ENCODE data around the gene DRG1. TPM values are rescaled to one million over a fixed set of nuclear protein-coding genes. Genes with fewer than 3 reads are reported as not detected.

Gene DRG1
- total and polyA plus RNA-seq, 2 donors: 45.5 to 64.2 TPM

GRCh38 chr22:31425331-31426050 lies 26.1 kb downstream of the DRG1 start:
- H3K4me1 ChIP-seq (ENCODE audit: control insufficient read depth in 2 of 2, insufficient read depth in 2 of 2, low read length in 2 of 2): no peaks in the 10 kb centered on the region
- WGBS: 98% methylated on average over 9 of the region's 9 CpGs
- no peak for DNase-seq (ENCODE audit: low read depth in 6 of 9, low spot score in 9 of 9)
- H3K9me3 ChIP-seq (ENCODE audit: control insufficient read depth in 2 of 2, insufficient read depth in 1 of 2, low read length in 1 of 2): no peaks in the 10 kb centered on the region
- peaks cover 72 to 80% of the 10 kb centered on the region in 2 donors for H3K36me3 ChIP-seq (ENCODE audit: control insufficient read depth in 2 of 2, insufficient read depth in 2 of 2, low read length in 1 of 2)
- H3K4me3 ChIP-seq (ENCODE audit: low read length in 2 of 2): no peak overlapping the region
- no peaks in the 10 kb centered on the region for H3K27me3 ChIP-seq (ENCODE audit: control insufficient read depth in 2 of 2, insufficient read depth in 1 of 2, low read length in 1 of 2)
- H3K27ac ChIP-seq (ENCODE audit: low read depth in 1 of 2, low read length in 1 of 2): no peak overlapping the region

GRCh38 chr22:31431950-31432349 lies 32.5 kb downstream of the DRG1 start:
- H3K36me3 ChIP-seq (ENCODE audit: control insufficient read depth in 2 of 2, insufficient read depth in 2 of 2, low read length in 1 of 2): peaks cover 60 to 81% of the 10 kb centered on the region in 2 donors

GRCh38 chr22:31436132-31436531 lies 36.7 kb downstream of the DRG1 start:
- peaks cover 65 to 91% of the 10 kb centered on the region in 2 donors for H3K36me3 ChIP-seq (ENCODE audit: control insufficient read depth in 2 of 2, insufficient read depth in 2 of 2, low read length in 1 of 2)
- no peaks in the 10 kb centered on the region for H3K4me1 ChIP-seq (ENCODE audit: control insufficient read depth in 2 of 2, insufficient read depth in 2 of 2, low read length in 2 of 2)
- H3K27ac ChIP-seq (ENCODE audit: low read depth in 1 of 2, low read length in 1 of 2): peak overlapping the region in 1 of 2 donors; percentile 70
- H3K4me3 ChIP-seq (ENCODE audit: low read length in 2 of 2): no peak overlapping the region
- DNase-seq (ENCODE audit: low read depth in 6 of 9, low spot score in 9 of 9): peak in 1 of 9 donors; percentile 18
- WGBS: 95% methylated on average over 3 of the region's 3 CpGs
- no peaks in the 10 kb centered on the region for H3K9me3 ChIP-seq (ENCODE audit: control insufficient read depth in 2 of 2, insufficient read depth in 1 of 2, low read length in 1 of 2)
- H3K27me3 ChIP-seq (ENCODE audit: control insufficient read depth in 2 of 2, insufficient read depth in 1 of 2, low read length in 1 of 2): no peaks in the 10 kb centered on the region

More at GRCh38 chr22:31431950-31432349, 32.5 kb downstream of the DRG1 start:
- no peaks in the 10 kb centered on the region for H3K9me3 ChIP-seq (ENCODE audit: control insufficient read depth in 2 of 2, insufficient read depth in 1 of 2, low read length in 1 of 2)
- DNase-seq (ENCODE audit: low read depth in 6 of 9, low spot score in 9 of 9): no peak
- H3K27me3 ChIP-seq (ENCODE audit: control insufficient read depth in 2 of 2, insufficient read depth in 1 of 2, low read length in 1 of 2): no peaks in the 10 kb centered on the region
- no peaks in the 10 kb centered on the region for H3K4me1 ChIP-seq (ENCODE audit: control insufficient read depth in 2 of 2, insufficient read depth in 2 of 2, low read length in 2 of 2)
- no peak overlapping the region for H3K27ac ChIP-seq (ENCODE audit: low read depth in 1 of 2, low read length in 1 of 2)
- no peak overlapping the region for H3K4me3 ChIP-seq (ENCODE audit: low read length in 2 of 2)
- WGBS: 97% methylated on average over 5 of the region's 5 CpGs

DNA sequence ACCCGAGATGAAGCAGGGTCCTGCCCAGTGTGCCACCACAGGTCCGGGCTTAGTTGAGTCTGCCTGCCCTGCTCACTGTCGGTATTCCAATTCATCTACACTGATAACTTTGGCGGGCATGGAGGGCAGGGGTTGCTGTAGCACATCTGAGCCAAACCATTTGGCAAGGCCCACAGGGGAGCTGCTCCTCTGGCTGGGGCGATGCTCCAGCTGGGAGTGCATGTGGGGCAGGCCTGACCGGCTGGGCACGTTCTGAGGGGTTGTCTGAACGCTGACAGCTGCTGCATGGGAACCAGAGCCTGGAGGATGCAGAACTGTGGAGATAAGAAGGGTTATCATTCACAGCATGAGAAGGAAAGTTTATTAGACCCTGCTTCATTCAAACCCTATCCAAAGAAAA lies 40.4 kb downstream of the DRG1 start:
- Histone ChIP-seq H3K4me3 (ENCODE audit: low read length in 2 of 2) (no peak overlapping the region), H3K27ac (ENCODE audit: low read depth in 1 of 2, low read length in 1 of 2) (no peak overlapping the region), H3K36me3 (ENCODE audit: control insufficient read depth in 2 of 2, insufficient read depth in 2 of 2, low read length in 1 of 2) (peaks cover 68 to 89% of the 10 kb centered on the region in 2 donors), H3K27me3 (ENCODE audit: control insufficient read depth in 2 of 2, insufficient read depth in 1 of 2, low read length in 1 of 2) (no peaks in the 10 kb centered on the region), H3K4me1 (ENCODE audit: control insufficient read depth in 2 of 2, insufficient read depth in 2 of 2, low read length in 2 of 2) (no peaks in the 10 kb centered on the region), H3K9me3 (ENCODE audit: control insufficient read depth in 2 of 2, insufficient read depth in 1 of 2, low read length in 1 of 2) (no peaks in the 10 kb centered on the region)
- 95% methylated on average over 8 of the region's 8 CpGs for WGBS
- no peak for DNase-seq (ENCODE audit: low read depth in 6 of 9, low spot score in 9 of 9)

DNA sequence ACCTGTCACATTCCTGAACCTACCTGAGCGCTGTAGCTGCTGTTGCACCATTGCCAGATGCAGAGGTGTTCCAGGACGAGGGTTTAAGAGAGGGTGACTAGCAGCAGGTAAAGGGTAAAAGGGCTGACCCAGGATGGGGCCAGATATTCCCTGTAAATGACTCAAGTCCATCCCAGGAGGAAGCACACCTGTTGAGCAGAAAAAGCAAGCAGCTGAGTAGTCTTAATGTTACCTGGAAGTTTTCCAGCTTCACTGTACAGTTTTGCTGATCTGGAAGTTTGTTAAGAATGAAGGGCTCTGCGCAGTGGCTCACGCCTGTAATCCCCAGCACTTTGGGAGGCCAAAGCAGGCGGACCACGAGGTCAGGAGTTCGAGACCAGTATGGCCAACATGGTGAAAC lies 41.3 kb downstream of the DRG1 start:
- Histone ChIP-seq H3K27me3 (ENCODE audit: control insufficient read depth in 2 of 2, insufficient read depth in 1 of 2, low read length in 1 of 2) (no peaks in the 10 kb centered on the region), H3K36me3 (ENCODE audit: control insufficient read depth in 2 of 2, insufficient read depth in 2 of 2, low read length in 1 of 2) (peaks cover 67 to 87% of the 10 kb centered on the region in 2 donors), H3K4me3 (ENCODE audit: low read length in 2 of 2) (no peak overlapping the region), H3K9me3 (ENCODE audit: control insufficient read depth in 2 of 2, insufficient read depth in 1 of 2, low read length in 1 of 2) (no peaks in the 10 kb centered on the region), H3K27ac (ENCODE audit: low read depth in 1 of 2, low read length in 1 of 2) (no peak overlapping the region), H3K4me1 (ENCODE audit: control insufficient read depth in 2 of 2, insufficient read depth in 2 of 2, low read length in 2 of 2) (no peaks in the 10 kb centered on the region)
- WGBS: 96% methylated on average over 7 of the region's 7 CpGs
- DNase-seq (ENCODE audit: low read depth in 6 of 9, low spot score in 9 of 9): peak in 1 of 9 donors; percentile 6

GRCh38 chr22:31441652-31442051 lies 42.2 kb downstream of the DRG1 start:
- no peaks in the 10 kb centered on the region for H3K27me3 ChIP-seq (ENCODE audit: control insufficient read depth in 2 of 2, insufficient read depth in 1 of 2, low read length in 1 of 2)
- H3K4me3 ChIP-seq (ENCODE audit: low read length in 2 of 2): no peak overlapping the region
- H3K9me3 ChIP-seq (ENCODE audit: control insufficient read depth in 2 of 2, insufficient read depth in 1 of 2, low read length in 1 of 2): no peaks in the 10 kb centered on the region
- WGBS: 98% methylated on average over 5 of the region's 5 CpGs
- DNase-seq (ENCODE audit: low read depth in 6 of 9, low spot score in 9 of 9): no peak
- H3K27ac ChIP-seq (ENCODE audit: low read depth in 1 of 2, low read length in 1 of 2): peak overlapping the region in 1 of 2 donors; percentile 3
- H3K4me1 ChIP-seq (ENCODE audit: control insufficient read depth in 2 of 2, insufficient read depth in 2 of 2, low read length in 2 of 2): no peaks in the 10 kb centered on the region
- H3K36me3 ChIP-seq (ENCODE audit: control insufficient read depth in 2 of 2, insufficient read depth in 2 of 2, low read length in 1 of 2): peaks cover 60 to 77% of the 10 kb centered on the region in 2 donors

DNA sequence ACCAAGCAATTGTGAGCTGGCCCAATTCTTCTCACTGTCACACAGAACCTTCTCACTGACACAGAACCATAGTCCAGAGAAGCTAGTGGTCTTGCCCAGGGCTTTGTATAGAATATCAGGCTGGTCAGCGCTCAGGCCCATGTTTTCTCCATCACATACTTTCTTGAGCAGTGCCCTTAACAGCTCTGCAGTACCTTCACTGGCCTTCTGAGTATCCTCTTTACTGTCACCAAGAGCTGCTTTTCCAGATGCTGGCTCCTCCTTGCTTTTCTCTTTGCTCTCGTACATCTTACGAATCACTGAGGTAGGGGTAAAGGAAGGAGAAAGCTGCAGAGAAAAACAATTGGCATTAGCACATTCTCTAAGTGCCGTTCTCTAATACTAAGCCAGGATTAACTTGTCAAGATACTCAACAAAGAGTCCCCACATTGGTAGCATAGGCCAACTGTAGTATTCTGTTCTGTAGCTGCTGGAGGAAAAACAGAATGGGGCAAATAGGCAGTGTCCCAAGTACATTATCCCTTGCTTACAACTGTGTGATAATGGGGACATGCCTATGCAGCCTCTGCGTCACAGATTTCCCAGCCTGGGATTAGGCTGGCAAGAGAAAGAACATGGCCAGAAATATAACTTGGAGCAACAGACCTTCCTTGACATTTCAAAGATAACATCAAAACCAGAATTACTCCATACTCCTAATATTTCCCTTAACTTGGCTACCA lies 43.5 kb downstream of the DRG1 start:
- 98% methylated on average over 5 of the region's 5 CpGs for WGBS
- Histone ChIP-seq H3K27ac (ENCODE audit: low read depth in 1 of 2, low read length in 1 of 2) (no peak overlapping the region), H3K4me3 (ENCODE audit: low read length in 2 of 2) (no peak overlapping the region)

GRCh38 chr22:31443516-31443915 lies 44.1 kb downstream of the DRG1 start:
- WGBS: 99% methylated on average over 7 of the region's 7 CpGs
- Histone ChIP-seq H3K36me3 (ENCODE audit: control insufficient read depth in 2 of 2, insufficient read depth in 2 of 2, low read length in 1 of 2) (peaks cover 56 to 75% of the 10 kb centered on the region in 2 donors), H3K27me3 (ENCODE audit: control insufficient read depth in 2 of 2, insufficient read depth in 1 of 2, low read length in 1 of 2) (no peaks in the 10 kb centered on the region), H3K4me1 (ENCODE audit: control insufficient read depth in 2 of 2, insufficient read depth in 2 of 2, low read length in 2 of 2) (no peaks in the 10 kb centered on the region), H3K4me3 (ENCODE audit: low read length in 2 of 2) (no peak overlapping the region), H3K9me3 (ENCODE audit: control insufficient read depth in 2 of 2, insufficient read depth in 1 of 2, low read length in 1 of 2) (no peaks in the 10 kb centered on the region), H3K27ac (ENCODE audit: low read depth in 1 of 2, low read length in 1 of 2) (no peak overlapping the region)
- no peak for DNase-seq (ENCODE audit: low read depth in 6 of 9, low spot score in 9 of 9)

More for the DNA sequence above, 43.5 kb downstream of the DRG1 start:
- Histone ChIP-seq H3K4me1 (ENCODE audit: control insufficient read depth in 2 of 2, insufficient read depth in 2 of 2, low read length in 2 of 2) (no peaks in the 10 kb centered on the region), H3K9me3 (ENCODE audit: control insufficient read depth in 2 of 2, insufficient read depth in 1 of 2, low read length in 1 of 2) (no peaks in the 10 kb centered on the region), H3K27me3 (ENCODE audit: control insufficient read depth in 2 of 2, insufficient read depth in 1 of 2, low read length in 1 of 2) (no peaks in the 10 kb centered on the region), H3K36me3 (ENCODE audit: control insufficient read depth in 2 of 2, insufficient read depth in 2 of 2, low read length in 1 of 2) (peaks cover 54 to 75% of the 10 kb centered on the region in 2 donors)
- DNase-seq (ENCODE audit: low read depth in 6 of 9, low spot score in 9 of 9): no peak

GRCh38 chr22:31445642-31446041 lies 46.2 kb downstream of the DRG1 start:
- no peak for DNase-seq (ENCODE audit: low read depth in 6 of 9, low spot score in 9 of 9)
- Histone ChIP-seq H3K27me3 (ENCODE audit: control insufficient read depth in 2 of 2, insufficient read depth in 1 of 2, low read length in 1 of 2) (no peaks in the 10 kb centered on the region), H3K9me3 (ENCODE audit: control insufficient read depth in 2 of 2, insufficient read depth in 1 of 2, low read length in 1 of 2) (no peaks in the 10 kb centered on the region), H3K4me1 (ENCODE audit: control insufficient read depth in 2 of 2, insufficient read depth in 2 of 2, low read length in 2 of 2) (no peaks in the 10 kb centered on the region), H3K27ac (ENCODE audit: low read depth in 1 of 2, low read length in 1 of 2) (no peak overlapping the region), H3K36me3 (ENCODE audit: control insufficient read depth in 2 of 2, insufficient read depth in 2 of 2, low read length in 1 of 2) (peaks cover 44 to 57% of the 10 kb centered on the region in 2 donors), H3K4me3 (ENCODE audit: low read length in 2 of 2) (no peak overlapping the region)
- WGBS: 97% methylated on average over 3 of the region's 3 CpGs

All from thymus (tissue), 11 donors.